Heart right ventricle (tissue), 16 donors: ENCODE data around the gene SPECC1L. TPM values are rescaled to one million over a fixed set of nuclear protein-coding genes. Genes with fewer than 3 reads are reported as not detected.
"Not testable (repeated sequence)": the region's sequence is repeated elsewhere in the genome, so short reads cannot be mapped to it uniquely, and the experiment has no call there.

Experiments used
- ATAC-seq, 8 donors: fragments of 200-7000 bp; cut with Tn5 transposase; one replicate each; pipeline ENCODE4 v1.9.1; 2020; ENCODE audit warnings: mild to moderate bottlenecking in 8 of 8, moderate library complexity in 8 of 8, moderate number of reproducible peaks in 1 of 8
- DNase-seq, 2 donors: peaks; one replicate each; pipeline ENCODE4 v3.0.0-alpha.2; 2020
- H3K27ac ChIP-seq, 10 donors: fragments of 200-600 bp; sonication (generic) in 2 of 10; one replicate each; pipeline versions ENCODE4 v1.5.0 to v1.8.0; 2020 to 2022; ENCODE audit warnings: mild to moderate bottlenecking in 3 of 10
- H3K27me3 ChIP-seq, 7 donors: fragments of 200-600 bp; one replicate each; pipeline ENCODE4 v1.8.0; 2021 to 2022; ENCODE audit warnings: mild to moderate bottlenecking in 2 of 7
- H3K36me3 ChIP-seq, 9 donors: fragments of 200-600 bp; sonication (generic) in 1 of 9; one replicate each; pipeline versions ENCODE4 v1.5.0 to v1.8.0; 2020 to 2022; ENCODE audit warnings: mild to moderate bottlenecking in 2 of 9
- H3K4me1 ChIP-seq, 9 donors: fragments of 200-600 bp; sonication (generic) in 1 of 9; one replicate each; pipeline versions ENCODE4 v1.5.0 to v1.8.0; 2020 to 2022; ENCODE audit warnings: mild to moderate bottlenecking in 4 of 9
- H3K4me3 ChIP-seq, 10 donors: fragments of 200-600 bp; sonication (generic) in 2 of 10; one replicate each; pipeline versions ENCODE4 v1.5.0 to v1.8.0; 2020 to 2022; ENCODE audit warnings: mild to moderate bottlenecking in 7 of 10, moderate library complexity in 2 of 10
- H3K9me3 ChIP-seq, 11 donors: fragments of 200-600 bp in 10 of 11; sonication (generic) in 2 of 11; one replicate each; pipeline versions ENCODE4 v1.5.0 to v1.8.0; 2013 to 2022; ENCODE audit warnings: mild to moderate bottlenecking in 2 of 11, control low read depth in 1 of 11, moderate library complexity in 1 of 11
- CTCF ChIP-seq, 9 donors: fragments of 200-600 bp; sonication (generic) in 2 of 9; IDR thresholded peaks; one replicate each; pipeline versions ENCODE4 v1.5.0 to v1.8.0; 2021 to 2022; ENCODE audit warnings: antibody characterized with exemption in 9 of 9, mild to moderate bottlenecking in 5 of 9, moderate library complexity in 1 of 9
- WGBS, 2 donors: extraction: QIAGEN DNeasy Blood & Tissue Kit; methylation state at CpG; one replicate each; pipeline ENCODE4 v1.1.7; 2013; ENCODE audit warnings: inconsistent platforms in 1 of 2; 5-methylcytosine and 5-hydroxymethylcytosine counted together
- intact Hi-C, 10 donors: fragments of 100-400 bp; cut with DNase I; formaldehyde crosslinking; loops; one replicate each; pipeline versions ENCODE4 v1.11.1 to v1.14.2; 2022
- polyA plus RNA-seq, 2 donors: library from polyadenylated mRNA; stranded (reverse); fragments of 200-250 nt; gene quantifications; one replicate each; pipeline ENCODE4 v1.2.3, GENCODE V29; 2013
- total RNA-seq, 10 donors: library from RNA; stranded (reverse); fragmentation: NEBNext Ultra II Directional in 3 of 10; extraction: Animal tissue kit (Norgen Biotek cat#: 25700) in 3 of 10; gene quantifications; one replicate each; pipeline versions ENCODE4 v1.2.1 to v1.2.4, GENCODE V29; 2021 to 2023
- donor health status: Arrhythmogenic right ventricular cardiomyopathy.
- donor health status: ischemic (EF 13 %, LVEDD 7.1; RV severe dilation, severe dysfunction).
- donor health status: healthy with polysubstance abuse.
- donor health status: DM: no; HTN: yes; CAD: no.
- donor health status: DM: no; HTN: no; CAD: no.
- donor health status: ischemic (EF 25% LVEDD 6.9; RV normal size, moderate dysfunction).
- donor health status: ischemic (EF 25% LVEDD 5.7; RV mildly dilated, moderate dysfunction).
- donor health status: healthy.
- donor health status: DM: yes; HTN: yes; CAD: no.
- donor health status: Ischemic cardiomyopathy.
- donor health status: ischemic (EF 35%, LVEDD 5.7; RV mildly dilated, moderate dysfunction).
- donor health status: nonischemic (EF 11% LVEDD 7.7; RV severe dilation, severe dysfunction).
- donor health status: DM: yes; HTN: yes; CAD: no.
- donor health status: PGD.
- donor health status: ischemic (EF 29% LVEDD 5.4; RV normal size, mild dysfunction).
- donor health status: nonischemic (EF 23%, LVEDD 6.1; RV moderate dilation, normal function).

The SPECC1L gene
- total and polyA plus RNA-seq, 12 donors: 8.3 to 61.7 (median 49.5) TPM

DNA sequence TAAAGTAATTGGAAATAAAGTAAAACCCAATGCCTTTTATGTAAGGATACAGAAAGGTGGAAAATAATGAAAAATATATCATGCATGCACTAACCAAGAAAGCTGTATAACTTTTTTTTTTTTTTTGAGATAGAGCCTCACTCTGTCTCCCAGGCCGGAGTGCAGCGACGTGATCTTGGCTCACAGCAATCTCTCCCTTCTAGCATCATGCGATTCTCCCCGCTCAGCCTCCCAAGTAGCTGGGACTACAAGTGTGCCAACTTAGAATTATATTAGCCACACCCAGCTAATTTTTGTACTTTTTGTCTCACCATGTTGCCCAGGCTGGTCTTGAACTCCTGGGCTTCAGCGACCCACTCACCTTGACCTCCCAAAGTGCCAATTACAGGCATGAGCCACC is 30.2 kb upstream of the SPECC1L start:
- Histone ChIP-seq H3K27ac (peak overlapping the region in 4 of 10 donors; percentile 11 to 58 (median 50)), H3K36me3 (no peaks in the 10 kb centered on the region), H3K4me3 (no peak overlapping the region), H3K4me1 (peaks cover 2 to 42% (median 31%) of the 10 kb centered on the region in 9 donors), H3K27me3 (no peaks in the 10 kb centered on the region), H3K9me3 (no peaks in the 10 kb centered on the region)
- no peak for ATAC-seq
- no peak for DNase-seq
- 79 to 86% methylated on average over 6 of the region's 6 CpGs for WGBS, 2 donors
- no peak for TF ChIP-seq CTCF (IDR thresholded peaks at IDR 0.05)
- intact Hi-C loops: loop anchor here in 3 of 10 donors (5.0 to 10.0 kb wide), 3 partner anchors 33 to 256 kb away; partner anchors contain the start of gene GSTT2 (in 1 of the 3)

- Histone ChIP-seq H3K27ac (peak overlapping the region in 4 of 10 donors; percentile 11 to 58 (median 50)), H3K4me1 (peaks cover 5 to 48% (median 39%) of the 10 kb centered on the region in 9 donors)
- WGBS, 2 donors: 83 to 84% methylated on average over 9 of the region's 9 CpGs
- H3K9me3 ChIP-seq, H3K36me3 ChIP-seq, DNase-seq, H3K4me3 ChIP-seq, ATAC-seq, H3K27me3 ChIP-seq: not testable (repeated sequence)
- intact Hi-C loops: loop anchor here in 3 of 10 donors (5.0 to 10.0 kb wide), 3 partner anchors 34 to 256 kb away; partner anchors contain the start of gene GSTT2 (in 1 of the 3)
These were observed 29.5 kb upstream of the SPECC1L start for GRCh38 chr22:24240985-24241692.

DNA sequence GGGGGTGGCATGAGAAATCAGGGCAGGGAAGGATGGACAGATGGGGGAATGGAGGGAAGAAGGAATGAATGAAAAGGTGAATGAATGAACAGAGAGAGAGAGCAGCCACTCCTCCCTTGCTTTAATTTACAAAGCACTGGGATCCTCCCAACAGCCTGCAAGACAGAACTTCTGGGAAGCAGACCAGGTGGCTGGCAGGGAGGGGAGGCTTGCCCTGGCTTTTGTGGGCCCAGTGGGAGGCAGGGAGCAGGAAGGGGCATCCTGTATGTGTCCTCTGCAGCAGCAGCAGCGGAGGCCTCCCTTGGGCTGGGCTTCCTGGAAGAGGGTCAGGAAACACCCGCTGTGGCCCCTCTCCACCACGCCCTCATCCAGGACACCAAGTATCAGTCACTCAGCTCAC is 27.2 kb upstream of the SPECC1L start:
- H3K36me3 ChIP-seq, H3K27me3 ChIP-seq, DNase-seq, H3K9me3 ChIP-seq: not testable (repeated sequence)
- intact Hi-C loops: loop anchor here in 3 of 10 donors (5.0 to 10.0 kb wide), 3 partner anchors 36 to 259 kb away; partner anchors contain the start of gene GSTT2 (in 1 of the 3)
- Histone ChIP-seq H3K4me1 (peaks cover 14 to 66% (median 58%) of the 10 kb centered on the region in 9 donors), H3K27ac (peak overlapping the region in 8 of 10 donors; percentile 41 to 94 (median 76)), H3K4me3 (peak overlapping the region in 8 of 10 donors; percentile 26 to 51 (median 44))
- WGBS, 2 donors: 35 to 68% methylated on average over 3 of the region's 3 CpGs
- peak in 1 of 8 donors; percentile 30 for ATAC-seq

DNA sequence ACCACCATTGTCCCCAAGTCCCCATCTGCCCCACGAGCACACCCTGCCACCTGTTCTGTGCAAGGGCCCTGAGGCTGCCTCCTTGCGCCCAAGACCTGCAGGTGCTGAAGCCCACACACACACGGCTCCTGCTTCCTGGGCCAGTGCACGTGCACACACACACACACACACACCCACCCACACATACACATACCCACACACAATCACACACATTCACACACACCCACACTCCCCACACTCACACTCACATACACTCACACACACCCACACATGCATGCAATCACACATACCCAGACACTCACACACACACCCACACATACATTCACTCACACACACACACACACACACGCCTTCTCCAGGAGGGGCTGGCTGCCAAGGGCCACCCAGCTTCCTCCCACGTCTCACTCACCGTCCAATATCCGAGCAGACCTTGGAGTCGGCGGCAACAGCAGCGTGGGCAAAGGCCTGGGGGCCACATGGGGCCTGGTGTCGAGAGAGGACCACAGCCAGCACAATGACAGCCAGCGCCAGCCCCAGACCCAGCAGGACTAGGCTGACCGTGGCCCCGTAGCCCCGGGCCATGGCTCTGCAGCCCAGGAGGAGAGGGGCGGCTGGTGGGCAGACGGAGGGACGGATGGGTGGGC is 26.4 kb upstream of the SPECC1L start:
- intact Hi-C loops: loop anchor here in 3 of 10 donors (5.0 to 10.0 kb wide), 3 partner anchors 37 to 259 kb away; partner anchors contain the start of gene GSTT2 (in 1 of the 3)
- DNase-seq: no peak
- no peaks in the 10 kb centered on the region for H3K36me3 ChIP-seq
- no peak for TF ChIP-seq CTCF (IDR thresholded peaks at IDR 0.05)
- H3K4me1 ChIP-seq: peaks cover 14 to 66% (median 58%) of the 10 kb centered on the region in 9 donors
- H3K4me3 ChIP-seq: peak overlapping the region; percentile 11 to 51 (median 44)
- peak in 5 of 8 donors; percentile 26 to 40 (median 34) for ATAC-seq
- H3K9me3 ChIP-seq: no peaks in the 10 kb centered on the region
- 40 to 54% methylated on average over 19 of the region's 19 CpGs for WGBS, 2 donors
- peak overlapping the region; percentile 75 to 94 (median 84) for H3K27ac ChIP-seq
- no peaks in the 10 kb centered on the region for H3K27me3 ChIP-seq

DNA sequence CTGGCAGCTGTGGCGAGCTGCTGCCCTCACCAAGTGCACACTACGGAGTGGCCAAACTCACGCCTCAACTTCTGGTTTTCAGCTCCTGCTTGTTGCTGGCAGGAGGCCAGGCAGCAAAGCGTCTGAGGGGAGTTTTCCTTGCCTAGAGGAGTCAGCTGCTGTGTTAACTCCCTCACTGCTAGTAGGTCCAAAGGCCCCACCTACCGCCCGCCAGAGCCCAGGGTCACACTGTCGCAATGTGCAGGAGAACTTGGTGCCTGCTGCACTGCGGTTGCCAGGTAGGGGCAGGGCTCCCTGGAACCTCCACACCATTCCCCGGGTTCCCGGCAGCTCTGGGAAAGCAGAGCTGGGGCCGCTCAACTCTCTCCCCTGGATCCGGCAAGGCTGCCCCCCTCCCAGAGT is 25.6 kb upstream of the SPECC1L start, which contains the start of gene GGT5:
Gene GGT5 (minus strand): TSS at position 53 of the 402 bp plus-strand sequence. CDS start 357 bp downstream, outside the sequence.
- H3K36me3 ChIP-seq: not testable (repeated sequence)
- intact Hi-C loops: loop anchor here in 7 of 10 donors (5.0 to 10.0 kb wide), 4 partner anchors 38 to 260 kb away; partner anchors contain the start of gene GSTT2 (in 1 of the 7)

GRCh38 chr22:24245584-24246561 is 24.8 kb upstream of the SPECC1L start:
- H3K9me3 ChIP-seq, H3K27me3 ChIP-seq, H3K36me3 ChIP-seq: not testable (repeated sequence)
- DNase-seq (peak; percentile 72 to 82), ATAC-seq (peak; percentile 62 to 94 (median 86))
- Histone ChIP-seq H3K27ac (peak overlapping the region; percentile 75 to 94 (median 84)), H3K4me3 (peak overlapping the region in 9 of 10 donors; percentile 21 to 51 (median 44)), H3K4me1 (peaks cover 14 to 60% (median 53%) of the 10 kb centered on the region in 9 donors)
- intact Hi-C loops: loop anchor here in 9 of 10 donors (2.0 to 10.0 kb wide), 5 partner anchors 39 to 261 kb away; partner anchors contain the start of gene GSTT2 (in 1 of the 9)
- 39 to 54% methylated on average over 18 of the region's 18 CpGs for WGBS, 2 donors

More for the DNA sequence above, 25.6 kb upstream of the SPECC1L start, which contains the start of gene GGT5:
- Histone ChIP-seq H3K4me1 (peaks cover 14 to 65% (median 55%) of the 10 kb centered on the region in 9 donors), H3K4me3 (peak within 1 kb of the TSS; percentile 11 to 51 (median 44)), H3K27ac (peak within 1 kb of the TSS; percentile 75 to 94 (median 84))
- H3K9me3 ChIP-seq, H3K27me3 ChIP-seq: not testable (repeated sequence)
- 16 to 29% methylated on average over 11 to 12 of the region's 12 CpGs for WGBS, 2 donors
- peak in 1 of 2 donors; percentile 39 for DNase-seq
- peak in 7 of 8 donors; percentile 7 to 58 (median 31) for ATAC-seq
